IMR-90 (cell line): ENCODE data around the gene HAP1. TPM values are rescaled to one million over a fixed set of nuclear protein-coding genes. Genes with fewer than 3 reads are reported as not detected.

Source experiments
- ATAC-seq: fragments of 200-7000 bp; cut with Tn5 transposase; 2 replicates; pipeline ENCODE4 v1.9.1; 2020; ENCODE audit warnings: low read depth, mild to moderate bottlenecking, moderate library complexity
- BruUV-seq: library from RNA; stranded (reverse); fragments of 400-500 nt; replicated peaks from 2 replicates; lab custom pipeline; 2021; lab: Mats Ljungman, UMichigan
- CTCF ChIA-PET: fragments of 300-600 bp; formaldehyde crosslinking; extraction: SDS; loops from one replicate; lab custom pipeline; 2021; ENCODE audit warnings: antibody characterized with exemption; lab: Yijun Ruan, JAX
- POLR2A ChIA-PET: fragments of 300-600 bp; sonication (Branson Sonifier 250); formaldehyde crosslinking; loops from one replicate; lab custom pipeline; 2022; ENCODE audit warnings: antibody characterized with exemption; ENCODE audit not compliant: unreplicated experiment; lab: Charles Lee
- DNase-seq: peaks from one replicate; pipeline ENCODE4 v3.0.0; 2013
- H2AFZ ChIP-seq: replicated peaks from 2 replicates; pipeline ENCODE3; 2013; ENCODE audit warnings: low read length, mild to moderate bottlenecking; ENCODE audit not compliant: poor library complexity
- H2AK5ac ChIP-seq: 2 replicates; pipeline ENCODE4 v1.6.1; 2013; ENCODE audit warnings: low read depth, low read length, inconsistent platforms
- H2AK9ac ChIP-seq: replicated peaks from 2 replicates; pipeline ENCODE3; 2013; ENCODE audit warnings: mild to moderate bottlenecking, low read depth, low read length, moderate library complexity; ENCODE audit not compliant: poor library complexity
- H2BK120ac ChIP-seq: 2 replicates; pipeline ENCODE4 v1.6.1; 2013; ENCODE audit warnings: low read depth, low read length, inconsistent platforms
- H2BK15ac ChIP-seq: 3 replicates; pipeline ENCODE4 v1.6.1; 2013; ENCODE audit warnings: low read depth, low read length, inconsistent platforms
- H2BK20ac ChIP-seq: 2 replicates; pipeline ENCODE4 v1.6.1; 2013; ENCODE audit warnings: low read depth, mild to moderate bottlenecking, inconsistent platforms, low read length, moderate library complexity
- H2BK5ac ChIP-seq: 2 replicates; pipeline ENCODE4 v1.6.1; 2013; ENCODE audit warnings: mild to moderate bottlenecking, low read depth, low read length, inconsistent platforms; ENCODE audit not compliant: poor library complexity, severe bottlenecking
- H3K14ac ChIP-seq: replicated peaks from 2 replicates; pipeline ENCODE4 v1.6.1; 2013; ENCODE audit warnings: low read depth, low read length, inconsistent platforms
- H3K18ac ChIP-seq: 2 replicates; pipeline ENCODE4 v1.6.1; 2013; ENCODE audit warnings: low read depth, low read length, control low read depth
- H3K23ac ChIP-seq: 2 replicates; pipeline ENCODE4 v1.6.1; 2013; ENCODE audit warnings: low read depth, low read length, inconsistent platforms
- H3K27ac ChIP-seq: 2 replicates; pipeline ENCODE4 v1.5.1; 2013; ENCODE audit warnings: mild to moderate bottlenecking, control low read depth, low read length; ENCODE audit not compliant: insufficient read depth
- H3K27me3 ChIP-seq: 2 replicates; pipeline ENCODE4 v1.6.1; 2013; ENCODE audit warnings: low read length; ENCODE audit not compliant: control insufficient read depth, insufficient read depth
- H3K36me3 ChIP-seq: 2 replicates; pipeline ENCODE4 v1.6.1; 2013; ENCODE audit warnings: low read length, mixed read lengths; ENCODE audit not compliant: control insufficient read depth, insufficient read depth
- H3K4ac ChIP-seq: 2 replicates; pipeline ENCODE4 v1.6.1; 2013; ENCODE audit warnings: low read depth, low read length, inconsistent platforms
- H3K4me1 ChIP-seq: 2 replicates; pipeline ENCODE4 v1.6.1; 2013; ENCODE audit warnings: low read length, mixed read lengths; ENCODE audit not compliant: control insufficient read depth, insufficient read depth
- H3K4me2 ChIP-seq: 2 replicates; pipeline ENCODE4 v1.6.1; 2013; ENCODE audit warnings: low read depth, mild to moderate bottlenecking, control low read depth, low read length, moderate library complexity
- H3K4me3 ChIP-seq: 2 replicates; pipeline ENCODE4 v1.5.1; 2013; ENCODE audit warnings: low read depth, mild to moderate bottlenecking, control low read depth, low read length, moderate library complexity; ENCODE audit not compliant: insufficient read depth
- H3K56ac ChIP-seq: 2 replicates; pipeline ENCODE4 v1.6.1; 2013; ENCODE audit warnings: low read length, inconsistent platforms; ENCODE audit not compliant: insufficient read depth; ENCODE audit errors: extremely low read depth
- H3K79me1 ChIP-seq, 2 experiments: 2 replicates each; pipeline ENCODE4 v1.6.1; 2013; ENCODE audit warnings: low read length in 2 of 2, inconsistent platforms in 1 of 2, low read depth in 1 of 2
- H3K9ac ChIP-seq: 2 replicates; pipeline ENCODE4 v1.6.1; 2013; ENCODE audit warnings: low read depth, low read length, control low read depth
- H3K9me1 ChIP-seq: 2 replicates; pipeline ENCODE4 v1.6.1; 2013; ENCODE audit warnings: low read length, inconsistent platforms; ENCODE audit not compliant: insufficient read depth
- H3K9me3 ChIP-seq: 2 replicates; pipeline ENCODE4 v1.6.1; 2013; ENCODE audit warnings: low read length; ENCODE audit not compliant: control insufficient read depth, insufficient read depth
- H4K20me1 ChIP-seq: 2 replicates; pipeline ENCODE4 v1.6.1; 2013; ENCODE audit warnings: low read length, inconsistent platforms; ENCODE audit not compliant: insufficient read depth
- H4K5ac ChIP-seq: 2 replicates; pipeline ENCODE4 v1.6.1; 2013; ENCODE audit warnings: mild to moderate bottlenecking, low read depth, low read length, control low read depth
- H4K8ac ChIP-seq, 2 experiments: 2 replicates each; pipeline ENCODE4 v1.6.1; 2013; ENCODE audit warnings: low read depth in 2 of 2, low read length in 2 of 2, control low read depth in 1 of 2, inconsistent platforms in 1 of 2
- H4K91ac ChIP-seq: 2 replicates; pipeline ENCODE4 v1.6.1; 2013; ENCODE audit warnings: low read depth, low read length, inconsistent platforms; ENCODE audit not compliant: insufficient read depth
- NFE2L2 ChIP-seq: fragments of 150-350 bp; IDR thresholded peaks from 2 replicates; pipeline ENCODE4 v1.6.1; 2016; ENCODE audit warnings: low read depth, mild to moderate bottlenecking, low read length
- POLR2A ChIP-seq: IDR thresholded peaks from 2 replicates; pipeline ENCODE4 v1.6.1; 2012; ENCODE audit warnings: mild to moderate bottlenecking, low read depth, low read length
- RAD21 ChIP-seq: IDR thresholded peaks from 2 replicates; pipeline ENCODE4 v1.6.1; 2012; ENCODE audit warnings: low read length, improper control_type of control experiment
- WGBS, 2 experiments: methylation state at CpG; one replicate each; pipeline versions ENCODE4 v1.1.5 to v1.1.7; 2013; ENCODE audit warnings: missing lambda C conversion rate in 2 of 2; ENCODE audit not compliant: insufficient read length in 1 of 2; ENCODE audit errors: extremely low coverage in 2 of 2; 5-methylcytosine and 5-hydroxymethylcytosine counted together
- dilution Hi-C: fragments of 300-500 bp; cut with HindIII; formaldehyde crosslinking; loops from one replicate; pipeline ENCODE4 v1.14.3; 2018; ENCODE audit warnings: low sequenced_read_pairs; ENCODE audit not compliant: unreplicated experiment
- in situ Hi-C: fragments of 300-500 bp; cut with MboI; formaldehyde crosslinking; loops from 3 replicates; pipeline ENCODE4 v1.14.3; 2019; ENCODE audit warnings: low sequenced_read_pairs, inconsistent platforms, mixed read lengths
- intact Hi-C: fragments of 100-400 bp; cut with micrococcal nuclease; formaldehyde crosslinking; loops from 2 replicates; pipeline ENCODE4 v1.10.0; 2022
- polyA plus RNA-seq, 3 experiments: library from polyadenylated mRNA; depleted of rRNA; stranded (reverse); fragments of >200 nt; gene quantifications; 2 replicates each; pipeline ENCODE4 v1.2.3, GENCODE V29; 2012; ENCODE audit warnings: low replicate concordance in 1 of 3
- total RNA-seq: library from RNA; depleted of rRNA; stranded (reverse); fragments of >200 nt; gene quantifications from 2 replicates; pipeline ENCODE4 v1.2.3, GENCODE V29; 2012

The HAP1 gene
- total and polyA plus RNA-seq, 2 of the 4 experiments (the other 2 are of a cell fraction), result under 0.01 to 0.09 TPM

DNA sequence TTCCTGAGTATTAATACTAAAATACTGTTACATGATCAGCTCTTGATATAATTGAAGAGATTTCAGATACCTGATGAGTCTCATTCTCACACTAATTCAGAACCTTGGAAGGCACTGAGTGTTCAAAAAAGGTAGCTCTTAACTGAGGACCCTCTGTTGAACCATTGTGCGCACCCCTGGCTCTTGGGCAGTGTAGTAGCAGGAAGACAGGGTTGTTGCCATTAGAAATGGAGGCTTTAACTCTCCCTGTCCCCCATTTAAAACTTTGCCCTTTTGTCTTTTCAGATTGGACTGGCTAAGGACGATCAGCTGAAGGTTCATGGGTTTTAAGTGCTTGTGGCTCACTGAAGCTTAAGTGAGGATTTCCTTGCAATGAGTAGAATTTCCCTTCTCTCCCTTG lies 43.9 kb downstream of the HAP1 start:
- Histone ChIP-seq H3K27me3 (no peaks in the 10 kb centered on the region), H3K4me1 (peaks cover 3% of the 10 kb centered on the region), H4K8ac (no peak overlapping the region; a peak in 1 of 4 replicates), H2BK5ac (no peak overlapping the region), H4K5ac (no peak overlapping the region), H3K4me3 (no peak overlapping the region), H2BK20ac (no peak overlapping the region), H3K4ac (no peak overlapping the region), H3K9ac (peak overlapping the region; percentile 97; the same call in 1 of the 2 replicates), H2AK5ac (no peak overlapping the region), H3K56ac (peak overlapping the region; percentile 93; the same call in 1 of the 2 replicates), H3K27ac (no peak overlapping the region), H3K9me3 (no peaks in the 10 kb centered on the region), H3K18ac (no peak overlapping the region), H2AFZ (no peak overlapping the region), H3K9me1 (peaks cover 15% of the 10 kb centered on the region), H3K36me3 (peaks cover 46% of the 10 kb centered on the region), H2BK120ac (no peak overlapping the region), H2AK9ac (no peak overlapping the region), H3K23ac (peak overlapping the region; percentile 29; the same call in 1 of the 2 replicates), H3K4me2 (peak overlapping the region; percentile 100; the same call in 1 of the 2 replicates), H2BK15ac (no peak overlapping the region), H3K14ac (peak overlapping the region; percentile 40; the same call in 1 of the 2 replicates), H4K20me1 (peaks cover 63% of the 10 kb centered on the region), H3K79me1 (peaks cover 19 to 47% of the 10 kb centered on the region in 2 experiments), H4K91ac (no peak overlapping the region)
- no peak for ATAC-seq
- TF ChIP-seq POLR2A (peak; percentile 1; the same call in 1 of the 2 replicates), NFE2L2 (no peak), RAD21 (no peak)
- in situ Hi-C loops, result no loop called here
- ChIA-PET CTCF (interaction anchor here (0.8 to 0.9 kb wide), 2 partner anchors 12 to 34 kb away, joined by 3 read pairs; no protein-coding TSS in a partner anchor), POLR2A (no interaction called here)
- intact Hi-C loops, result no loop called here
- BruUV-seq, result no TSS peak
- dilution Hi-C loops, result no loop called here
- WGBS, 2 experiments, result no CpG with 5 or more reads among the region's 2 CpGs
- no peak for DNase-seq
